Endothelial cell of umbilical vein (primary cell): ENCODE results near the gene SON. TPM values are rescaled to one million over a fixed set of nuclear protein-coding genes. Genes with fewer than 3 reads are reported as not detected.

Experiments
- BruUV-seq: library from RNA; stranded (reverse); fragments of 400-500 nt; replicated peaks from 2 replicates; lab custom pipeline; 2021; lab: Mats Ljungman, UMichigan
- CTCF ChIA-PET: fragments of 300-600, 350-600 bp; sonication (Branson Sonifier 250); formaldehyde crosslinking; loops from one replicate; lab custom pipeline; 2021; ENCODE audit warnings: antibody characterized with exemption, inconsistent platforms; lab: Charles Lee
- POLR2A ChIA-PET: fragments of 300-600, 350-600 bp; sonication (Branson Sonifier 250); formaldehyde crosslinking; loops from one replicate; lab custom pipeline; 2021; ENCODE audit warnings: antibody characterized with exemption, inconsistent platforms; lab: Charles Lee
- DNase-seq: peaks from one replicate; pipeline ENCODE4 v3.0.0-alpha.2; 2011; ENCODE audit warnings: low read depth, low spot score
- FAIRE-seq: peaks from 2 replicates; lab custom pipeline; 2011; peaks lifted over from hg19 to GRCh38; lab: Jason Lieb, UNC
- H2AFZ ChIP-seq: 2 replicates; pipeline ENCODE4 v1.6.0; 2012; ENCODE audit warnings: low read depth, low read length, control low read depth, inconsistent platforms
- H3K27ac ChIP-seq: 2 replicates; pipeline ENCODE4 v1.5.1; 2011; ENCODE audit warnings: low read depth, mild to moderate bottlenecking, control low read depth, low read length, moderate library complexity; ENCODE audit not compliant: insufficient read depth
- H3K27me3 ChIP-seq, 2 experiments: 2 replicates each; pipeline versions ENCODE4 v1.6.0 to v1.6.1; 2011; ENCODE audit warnings: low read length in 2 of 2, mixed read lengths in 1 of 2; ENCODE audit not compliant: control insufficient read depth in 2 of 2, insufficient read depth in 2 of 2
- H3K36me3 ChIP-seq, 2 experiments: 2 replicates in 1 of 2; 3 replicates in 1 of 2; pipeline ENCODE4 v1.5.1; 2011; ENCODE audit warnings: low read length in 2 of 2, mild to moderate bottlenecking in 1 of 2, moderate library complexity in 1 of 2; ENCODE audit not compliant: control insufficient read depth in 2 of 2, insufficient read depth in 2 of 2; ENCODE audit errors: extremely low read depth in 1 of 2
- H3K4me1 ChIP-seq: 3 replicates; pipeline ENCODE4 v1.5.1; 2011; ENCODE audit warnings: mild to moderate bottlenecking, low read length; ENCODE audit not compliant: control insufficient read depth, insufficient read depth; ENCODE audit errors: extremely low read depth
- H3K4me2 ChIP-seq: 2 replicates; pipeline ENCODE4 v1.6.1; 2011; ENCODE audit warnings: low read length, control low read depth, mixed read lengths; ENCODE audit not compliant: insufficient read depth
- H3K4me3 ChIP-seq, 3 experiments: fragments of 200-600 bp in 1 of 3; sonication (generic), shearing (Covaris generic) in 1 of 3; replicated peaks in 1 of 3; 2 replicates each; pipeline ENCODE4 v1.5.1; 2011 to 2016; ENCODE audit warnings: control low read depth in 3 of 3, low read length in 3 of 3, mild to moderate bottlenecking in 2 of 3, inconsistent platforms in 1 of 3, low read depth in 1 of 3, moderate library complexity in 1 of 3; ENCODE audit not compliant: insufficient read depth in 1 of 3
- H3K79me2 ChIP-seq: 2 replicates; pipeline ENCODE4 v1.6.0; 2012; ENCODE audit warnings: low read length, inconsistent platforms; ENCODE audit not compliant: control insufficient read depth, insufficient read depth
- H3K9ac ChIP-seq: replicated peaks from 2 replicates; pipeline ENCODE3; 2011; ENCODE audit warnings: low read length, control low read depth; ENCODE audit not compliant: insufficient read depth; ENCODE audit errors: extremely low read depth
- H3K9me1 ChIP-seq: replicated peaks from 3 replicates; pipeline ENCODE4 v1.6.0; 2011; ENCODE audit warnings: mild to moderate bottlenecking, low read length; ENCODE audit not compliant: control insufficient read depth, insufficient read depth; ENCODE audit errors: extremely low read depth
- H3K9me3 ChIP-seq: replicated peaks from 2 replicates; pipeline ENCODE4 v1.5.1; 2012; ENCODE audit warnings: low read length, inconsistent platforms; ENCODE audit not compliant: control insufficient read depth, insufficient read depth
- H4K20me1 ChIP-seq: replicated peaks from 2 replicates; pipeline ENCODE3; 2011; ENCODE audit warnings: mild to moderate bottlenecking, low read length; ENCODE audit not compliant: control insufficient read depth, insufficient read depth; ENCODE audit errors: extremely low read depth
- FOS ChIP-seq: IDR thresholded peaks from 2 replicates; pipeline ENCODE4 v1.6.1; 2011; ENCODE audit warnings: mild to moderate bottlenecking, low read length, moderate library complexity, borderline replicate concordance; ENCODE audit not compliant: insufficient read depth
- JUN ChIP-seq: IDR thresholded peaks from 2 replicates; pipeline ENCODE4 v1.6.1; 2011; ENCODE audit warnings: borderline replicate concordance, low read depth; ENCODE audit not compliant: insufficient read length, insufficient read depth
- MAX ChIP-seq: IDR thresholded peaks from 2 replicates; pipeline ENCODE4 v1.6.1; 2011; ENCODE audit not compliant: insufficient read depth, insufficient read length
- MYC ChIP-seq: IDR thresholded peaks from one replicate; pipeline ENCODE4 v1.6.1; 2011; ENCODE audit warnings: mild to moderate bottlenecking, low read depth, low read length
- POLR2A ChIP-seq: IDR thresholded peaks from 2 replicates; pipeline ENCODE4 v1.6.1; 2012; ENCODE audit warnings: low read depth, mild to moderate bottlenecking, control low read depth, low read length
- POLR2AphosphoS5 ChIP-seq: IDR thresholded peaks from 2 replicates; pipeline ENCODE4 v1.6.1; 2012; ENCODE audit warnings: low read depth, mild to moderate bottlenecking, control low read depth, low read length, moderate library complexity; ENCODE audit not compliant: insufficient read depth
- dilution Hi-C: fragments of 300-500 bp; cut with MboI; formaldehyde crosslinking; loops from one replicate; pipeline ENCODE4 v1.15.0; 2019; ENCODE audit warnings: low sequenced_read_pairs; ENCODE audit not compliant: extremely low pct_ligation_motif_present
- intact Hi-C: fragments of 100-400 bp; cut with micrococcal nuclease; formaldehyde crosslinking; loops from one replicate; pipeline ENCODE4 v1.10.0; 2022
- polyA plus RNA-seq, 4 experiments: library from polyadenylated mRNA; depleted of rRNA in 3 of 4; stranded (reverse) in 3 of 4; unstranded in 1 of 4; fragments of >200 nt; gene quantifications; 2 replicates each; pipeline versions ENCODE4 v1.2.1 to v1.2.3, GENCODE V29; 2011 to 2012; ENCODE audit warnings: missing spikeins in 1 of 4
- total RNA-seq: library from RNA; stranded (reverse); gene quantifications from 2 replicates; pipeline ENCODE4 v1.2.3, GENCODE V29; 2021

SON gene
- total and polyA plus RNA-seq, 2 donors (not counting 3 experiments of a cell fraction or from before 2014, with no cell fraction given), result 107 to 304 TPM

DNA sequence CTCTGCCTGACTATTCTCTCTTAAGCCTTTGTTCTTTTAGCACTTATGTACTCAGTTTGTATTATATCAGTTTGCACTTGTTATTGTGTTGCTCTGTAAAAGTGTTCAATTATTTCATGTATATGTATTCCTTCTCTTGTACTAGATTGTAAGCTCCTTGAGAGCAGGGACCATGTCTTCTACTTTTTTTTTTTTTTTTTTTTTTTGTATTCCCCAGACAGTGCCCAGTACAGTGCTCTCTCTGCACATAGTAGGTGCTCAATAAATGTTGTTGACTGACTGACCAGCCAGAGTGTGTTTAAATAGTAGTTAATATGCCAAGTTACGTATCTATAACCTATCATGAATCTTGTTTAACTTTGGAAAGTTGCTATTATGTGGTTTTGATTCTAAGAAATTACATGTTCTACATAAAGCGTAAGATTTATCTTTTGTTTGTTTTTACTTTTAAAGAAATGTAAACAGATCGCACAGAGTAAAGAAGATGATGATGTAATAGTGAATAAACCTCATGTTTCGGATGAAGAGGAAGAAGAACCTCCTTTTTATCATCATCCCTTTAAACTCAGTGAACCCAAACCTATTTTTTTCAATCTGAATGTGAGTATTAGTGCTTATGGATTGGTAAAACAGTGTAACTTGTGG, 16.1 kb downstream of the SON start:
- intact Hi-C loops, result no loop called here
- dilution Hi-C loops, result no loop called here
- POLR2A ChIA-PET, result no interaction called here
- H3K9ac ChIP-seq, result no peak overlapping the region
- peaks cover 88% of the 10 kb centered on the region for H3K79me2 ChIP-seq
- H2AFZ ChIP-seq, result no peak overlapping the region
- BruUV-seq, result no TSS peak
- peaks cover 15% of the 10 kb centered on the region for H4K20me1 ChIP-seq
- TF ChIP-seq JUN (no peak), POLR2AphosphoS5 (no peak), FOS (no peak), MYC (no peak)
- no peaks in the 10 kb centered on the region for H3K27me3 ChIP-seq
- no peak overlapping the region for H3K4me3 ChIP-seq
- peaks cover 19 to 49% of the 10 kb centered on the region in 2 experiments for H3K36me3 ChIP-seq
- CTCF ChIA-PET, result interaction anchor here (0.9 to 1.6 kb wide), 4 partner anchors 14 to 47 kb away, joined by 3 to 5 read pairs (median 4); partner anchors contain the start of gene SON
- no peak for DNase-seq
- H3K27ac ChIP-seq, result no peak overlapping the region
- no peak for FAIRE-seq
- H3K4me1 ChIP-seq, result no peaks in the 10 kb centered on the region
- no peaks in the 10 kb centered on the region for H3K9me3 ChIP-seq
- H3K9me1 ChIP-seq, result no peaks in the 10 kb centered on the region
- H3K4me2 ChIP-seq, result no peak overlapping the region

GRCh38 chr21:33559813-33560212, 17.0 kb downstream of the SON start:
- ChIA-PET CTCF (interaction anchor here (1.0 kb wide), 1 partner anchor 46 kb away, joined by 5 read pairs; no protein-coding TSS in a partner anchor), POLR2A (no interaction called here)
- no peak overlapping the region for H2AFZ ChIP-seq
- no peak overlapping the region for H3K4me3 ChIP-seq
- dilution Hi-C loops, result no loop called here
- no peak for DNase-seq
- no peaks in the 10 kb centered on the region for H3K9me1 ChIP-seq
- no peaks in the 10 kb centered on the region for H3K27me3 ChIP-seq
- H3K79me2 ChIP-seq, result peaks cover 83% of the 10 kb centered on the region
- no peak for FAIRE-seq
- no peak overlapping the region for H3K9ac ChIP-seq
- H3K36me3 ChIP-seq, result peaks cover 15 to 49% of the 10 kb centered on the region in 2 experiments
- no peak for TF ChIP-seq POLR2AphosphoS5
- no peak for TF ChIP-seq POLR2A
- no peak for TF ChIP-seq MAX
- TF ChIP-seq MYC, result no peak
- TF ChIP-seq JUN, result no peak
- H3K4me2 ChIP-seq, result no peak overlapping the region
- peaks cover 15% of the 10 kb centered on the region for H4K20me1 ChIP-seq
- H3K27ac ChIP-seq, result no peak overlapping the region
- H3K4me1 ChIP-seq, result no peaks in the 10 kb centered on the region
- no peaks in the 10 kb centered on the region for H3K9me3 ChIP-seq
- no TSS peak for BruUV-seq
- intact Hi-C loops, result no loop called here
